SK-N-SH treated with all-trans-retinoic acid at 6 μM for 48 hours (cell line): Measurements from ENCODE around the gene CHERP.

Experiments used
- ATAC-seq: fragments of 200-7000 bp; cut with Tn5 transposase; 3 replicates; pipeline ENCODE4 v1.9.1; 2020; ENCODE audit warnings: mild to moderate bottlenecking, moderate library complexity
- BACH2 ChIP-seq: fragments of 250-450 bp; sonication (Bioruptor Pico); IDR thresholded peaks from 2 replicates; pipeline ENCODE4 v1.9.0; 2021; ENCODE audit warnings: mild to moderate bottlenecking, borderline replicate concordance
- CSDC2 ChIP-seq: fragments of 250-450 bp; sonication (Bioruptor Pico); IDR thresholded peaks from 2 replicates; pipeline ENCODE4 v1.5.0; 2020; ENCODE audit warnings: mild to moderate bottlenecking, moderate library complexity
- ESRRG ChIP-seq: fragments of 250-450 bp; sonication (Bioruptor Pico); IDR thresholded peaks from 2 replicates; pipeline ENCODE4 v1.6.1; 2021; ENCODE audit warnings: mild to moderate bottlenecking
- GLIS3 ChIP-seq: fragments of 250-450 bp; sonication (Bioruptor Pico); IDR thresholded peaks from 2 replicates; pipeline ENCODE4 v1.5.0; 2020; ENCODE audit warnings: mild to moderate bottlenecking, moderate library complexity
- ISL1 ChIP-seq: fragments of 250-450 bp; sonication (Bioruptor Pico); IDR thresholded peaks from 2 replicates; pipeline ENCODE4 v2.1.2; 2022; ENCODE audit warnings: mild to moderate bottlenecking, moderate library complexity
- OSR1 ChIP-seq: fragments of 250-450 bp; sonication (Bioruptor Pico); IDR thresholded peaks from 2 replicates; pipeline ENCODE4 v1.8.0; 2022; ENCODE audit warnings: moderate library complexity, mild to moderate bottlenecking, inconsistent platforms
- RARB ChIP-seq: fragments of 250-450 bp; sonication (Bioruptor Pico); IDR thresholded peaks from 2 replicates; pipeline ENCODE4 v1.8.0; 2021; ENCODE audit warnings: mild to moderate bottlenecking, moderate library complexity
- SNAI2 ChIP-seq: fragments of 250-450 bp; sonication (Bioruptor Pico); IDR thresholded peaks from 2 replicates; pipeline ENCODE4 v1.5.0; 2020; ENCODE audit warnings: mild to moderate bottlenecking, moderate library complexity
- TCF4 ChIP-seq: fragments of 250-450 bp; sonication (Bioruptor Pico); IDR thresholded peaks from 2 replicates; pipeline ENCODE4 v1.8.0; 2021; ENCODE audit warnings: mild to moderate bottlenecking, moderate library complexity, borderline replicate concordance
- TSHZ2 ChIP-seq: fragments of 250-450 bp; sonication (Bioruptor Pico); IDR thresholded peaks from 2 replicates; pipeline ENCODE4 v1.5.0; 2020; ENCODE audit warnings: mild to moderate bottlenecking, moderate library complexity
- ZC3H10 ChIP-seq: fragments of 250-450 bp; sonication (Bioruptor Pico); IDR thresholded peaks from 2 replicates; pipeline ENCODE4 v1.5.1; 2021; ENCODE audit warnings: mild to moderate bottlenecking, moderate library complexity
- ZFP3 ChIP-seq: fragments of 250-450 bp; sonication (Bioruptor Pico); IDR thresholded peaks from 2 replicates; pipeline ENCODE4 v1.5.0; 2020; ENCODE audit warnings: mild to moderate bottlenecking, moderate library complexity
- ZFP30 ChIP-seq: fragments of 450-650 bp; formaldehyde crosslinking; IDR thresholded peaks from 2 replicates; pipeline ENCODE4 v1.5.0; 2022; ENCODE audit warnings: mild to moderate bottlenecking, moderate library complexity
- ZNF565 ChIP-seq: fragments of 450-650 bp; formaldehyde crosslinking; conservative IDR thresholded peaks from 2 replicates; pipeline ENCODE4 v1.5.0; 2020; ENCODE audit warnings: low read depth, mild to moderate bottlenecking, moderate library complexity
- ZNF70 ChIP-seq: fragments of 450-650 bp; formaldehyde crosslinking; IDR thresholded peaks from 2 replicates; pipeline ENCODE4 v1.5.0; 2020; ENCODE audit warnings: mild to moderate bottlenecking, moderate library complexity
- ZNF8 ChIP-seq: fragments of 450-650 bp; formaldehyde crosslinking; IDR thresholded peaks from 2 replicates; pipeline ENCODE4 v1.5.0; 2020; ENCODE audit warnings: mild to moderate bottlenecking, moderate library complexity
- TF ChIP-seq, protein P1 (sequence below): fragments of 250-450 bp; sonication (Bioruptor Pico); IDR thresholded peaks from 2 replicates; pipeline ENCODE4 v1.8.0; 2020; ENCODE audit warnings: mild to moderate bottlenecking, moderate library complexity, borderline replicate concordance

CHERP gene

DNA sequence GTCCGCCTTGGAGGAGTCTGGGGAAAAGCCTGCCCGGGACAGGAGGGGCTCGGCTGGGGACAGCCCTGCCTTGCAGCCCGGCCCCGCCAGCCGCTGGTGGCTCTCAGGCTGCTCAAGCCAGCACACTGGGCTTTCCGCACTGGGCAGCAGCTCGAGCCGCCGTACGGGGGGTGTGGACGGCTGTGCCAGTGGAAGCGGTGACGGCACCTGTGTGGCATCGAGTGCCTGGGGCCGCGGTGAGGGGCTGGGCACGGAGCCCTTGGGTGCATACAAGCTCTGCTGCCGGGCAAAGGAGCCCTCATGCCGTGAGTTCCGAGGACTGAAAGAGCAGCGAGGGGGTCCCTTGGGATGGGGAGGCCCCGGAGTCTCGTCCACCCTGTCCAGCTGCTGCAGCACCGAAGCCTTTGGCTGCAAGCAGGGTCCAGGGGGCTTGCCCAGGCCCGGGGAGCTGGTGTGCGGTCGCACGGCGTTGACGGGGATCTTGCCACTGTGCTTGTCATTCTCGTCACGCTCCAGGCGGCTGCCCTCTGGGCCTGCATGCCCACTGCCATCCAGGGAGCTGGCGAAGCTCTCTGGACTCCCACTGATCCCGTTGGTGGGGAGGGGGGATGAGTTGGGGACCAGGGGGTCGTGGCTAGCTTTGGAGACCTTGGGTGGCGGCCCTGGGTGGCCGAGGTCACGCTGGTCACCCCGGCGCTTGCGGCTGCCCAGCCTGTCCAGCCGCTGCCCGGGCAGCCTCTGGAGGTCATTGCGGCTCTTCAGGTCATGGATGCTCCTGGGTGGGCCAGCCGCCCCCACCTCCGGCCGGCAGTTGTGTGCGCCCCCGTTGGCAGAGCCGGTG lies 34.7 kb upstream of the CHERP start:
- TF ChIP-seq ZNF8, result no peak
- no peak for TF ChIP-seq ZC3H10
- TF ChIP-seq, protein P1, sequence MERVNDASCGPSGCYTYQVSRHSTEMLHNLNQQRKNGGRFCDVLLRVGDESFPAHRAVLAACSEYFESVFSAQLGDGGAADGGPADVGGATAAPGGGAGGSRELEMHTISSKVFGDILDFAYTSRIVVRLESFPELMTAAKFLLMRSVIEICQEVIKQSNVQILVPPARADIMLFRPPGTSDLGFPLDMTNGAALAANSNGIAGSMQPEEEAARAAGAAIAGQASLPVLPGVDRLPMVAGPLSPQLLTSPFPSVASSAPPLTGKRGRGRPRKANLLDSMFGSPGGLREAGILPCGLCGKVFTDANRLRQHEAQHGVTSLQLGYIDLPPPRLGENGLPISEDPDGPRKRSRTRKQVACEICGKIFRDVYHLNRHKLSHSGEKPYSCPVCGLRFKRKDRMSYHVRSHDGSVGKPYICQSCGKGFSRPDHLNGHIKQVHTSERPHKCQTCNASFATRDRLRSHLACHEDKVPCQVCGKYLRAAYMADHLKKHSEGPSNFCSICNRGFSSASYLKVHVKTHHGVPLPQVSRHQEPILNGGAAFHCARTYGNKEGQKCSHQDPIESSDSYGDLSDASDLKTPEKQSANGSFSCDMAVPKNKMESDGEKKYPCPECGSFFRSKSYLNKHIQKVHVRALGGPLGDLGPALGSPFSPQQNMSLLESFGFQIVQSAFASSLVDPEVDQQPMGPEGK (CRISPR knock-in tag), result no peak
- no peak for TF ChIP-seq TSHZ2 (CRISPR knock-in tag)
- TF ChIP-seq ZFP3, result no peak
- no peak for TF ChIP-seq TCF4
- TF ChIP-seq ESRRG, result no peak
- no peak for TF ChIP-seq ZFP30 (CRISPR knock-in tag)
- no peak for ATAC-seq

GRCh38 chr19:16575861-16576689 lies 33.8 kb upstream of the CHERP start:
- no peak for ATAC-seq
- TF ChIP-seq SNAI2 (CRISPR knock-in tag), result no peak
- no peak for TF ChIP-seq ZNF70
- no peak for TF ChIP-seq OSR1 (CRISPR knock-in tag)
- TF ChIP-seq BACH2 (CRISPR knock-in tag), result no peak
- TF ChIP-seq GLIS3 (CRISPR knock-in tag), result no peak
- no peak for TF ChIP-seq RARB

GRCh38 chr19:16575282-16575681 lies 33.0 kb upstream of the CHERP start:
- no peak for ATAC-seq
- TF ChIP-seq TSHZ2 (CRISPR knock-in tag), result no peak
- TF ChIP-seq RARB, result no peak
- TF ChIP-seq, protein P1 (CRISPR knock-in tag), result no peak
- no peak for TF ChIP-seq CSDC2 (CRISPR knock-in tag)

- TF ChIP-seq SNAI2 (CRISPR knock-in tag) (no peak), ISL1 (no peak), ZNF565 (CRISPR knock-in tag) (no peak), ZC3H10 (no peak)
- TF ChIP-seq, protein P1 (CRISPR knock-in tag), result no peak
- ATAC-seq, result no peak
Measured at GRCh38 chr19:16573925-16574324, 31.7 kb upstream of the CHERP start.
